GM18867 (cell line): Measurements from ENCODE around the gene C12orf42.
"Not testable (repeated sequence)": the region's sequence is repeated elsewhere in the genome, so short reads cannot be mapped to it uniquely, and the experiment has no call there.

Experiments
- ATAC-seq: cut with Tn5 transposase; IDR thresholded peaks from one replicate; pipeline ENCODE4 v1.9.1; 2021; ENCODE audit warnings: mild to moderate bottlenecking, moderate library complexity; ENCODE audit not compliant: unreplicated experiment

The C12orf42 gene

GRCh38 chr12:103425674-103426073 is 70.1 kb downstream of the C12orf42 start:
- not testable (repeated sequence) for ATAC-seq

GRCh38 chr12:103424849-103425586 is 70.8 kb downstream of the C12orf42 start:
- not testable (repeated sequence) for ATAC-seq

DNA sequence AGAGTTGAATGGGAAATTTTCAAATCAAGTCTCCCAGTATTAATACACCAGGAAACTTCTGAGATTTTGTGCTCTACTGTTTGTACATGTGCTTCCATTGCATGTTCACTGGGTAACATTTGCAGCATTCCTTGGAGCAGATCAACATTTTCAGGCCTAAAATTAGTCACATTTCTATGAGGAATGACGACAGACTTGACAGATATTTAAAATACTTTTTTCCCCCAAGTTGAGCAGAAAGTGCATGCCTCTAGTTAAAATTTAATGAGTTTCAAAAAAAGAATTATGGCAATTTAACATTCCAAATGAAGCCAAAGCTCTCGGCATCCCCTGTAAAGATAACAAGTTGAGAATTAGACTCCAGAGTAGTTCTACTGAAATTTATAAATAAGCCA is 72.3 kb downstream of the C12orf42 start:
- no peak for ATAC-seq

- ATAC-seq: no peak
Observed at GRCh38 chr12:103422746-103423515, 72.8 kb downstream of the C12orf42 start.

DNA sequence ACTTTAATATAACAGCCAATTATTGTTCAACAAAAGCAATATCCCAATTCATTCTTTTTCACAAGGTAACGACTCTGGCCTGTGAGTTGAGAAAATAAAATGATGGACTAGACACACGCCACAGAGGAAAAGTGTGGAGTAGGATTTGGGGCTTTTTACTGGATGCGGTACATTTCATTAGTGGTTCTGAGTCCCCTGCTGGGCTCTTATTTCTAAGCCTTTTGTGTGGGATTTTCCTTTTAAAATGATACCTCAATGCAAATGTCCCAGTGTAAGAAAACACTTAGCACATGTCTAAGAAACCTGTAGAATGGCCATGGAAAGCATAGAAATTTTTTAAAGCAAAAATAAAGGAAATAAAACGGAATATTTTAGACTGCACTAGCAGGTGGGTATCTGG is 73.4 kb downstream of the C12orf42 start:
- no peak for ATAC-seq

DNA sequence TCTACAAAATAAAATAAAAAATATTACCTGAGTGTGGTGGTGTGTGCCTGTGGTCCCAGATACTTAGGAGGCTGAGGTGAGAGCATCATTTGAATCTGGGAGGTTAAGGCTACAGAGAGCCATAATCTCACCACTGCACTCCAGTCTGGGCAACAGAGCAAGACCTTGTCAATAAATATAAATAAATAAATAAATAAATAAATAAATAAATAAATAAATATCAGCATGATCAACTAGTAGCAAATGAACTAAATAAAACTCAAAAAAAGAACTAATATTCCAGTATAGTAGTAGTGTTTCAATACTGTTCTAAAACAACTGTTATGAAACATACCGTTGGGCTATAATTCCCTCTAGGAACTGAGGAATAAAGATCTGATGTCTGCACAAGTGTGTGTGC is 74.4 kb downstream of the C12orf42 start:
- no peak for ATAC-seq

DNA sequence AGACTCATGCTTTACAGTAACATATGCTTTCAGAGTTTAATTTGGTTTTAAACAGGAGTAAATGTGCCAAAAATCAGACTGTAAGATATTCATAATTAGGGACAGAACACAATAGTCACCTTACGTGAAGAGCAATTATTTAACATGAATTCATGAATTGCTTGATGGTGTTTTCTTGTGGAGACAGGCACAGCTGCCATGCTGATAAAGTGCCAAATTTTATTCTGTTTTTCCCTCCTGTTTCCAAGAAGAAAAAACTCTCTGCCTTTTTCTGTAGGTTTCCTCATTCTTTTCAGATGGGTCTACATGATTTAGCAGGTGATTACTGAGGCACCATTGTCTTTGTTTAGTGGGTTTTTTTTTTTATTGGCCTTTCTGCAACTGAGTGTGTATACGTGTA is 80.1 kb downstream of the C12orf42 start:
- ATAC-seq: no peak

- no peak for ATAC-seq
Observed at GRCh38 chr12:103401421-103401820, 94.3 kb downstream of the C12orf42 start.

DNA sequence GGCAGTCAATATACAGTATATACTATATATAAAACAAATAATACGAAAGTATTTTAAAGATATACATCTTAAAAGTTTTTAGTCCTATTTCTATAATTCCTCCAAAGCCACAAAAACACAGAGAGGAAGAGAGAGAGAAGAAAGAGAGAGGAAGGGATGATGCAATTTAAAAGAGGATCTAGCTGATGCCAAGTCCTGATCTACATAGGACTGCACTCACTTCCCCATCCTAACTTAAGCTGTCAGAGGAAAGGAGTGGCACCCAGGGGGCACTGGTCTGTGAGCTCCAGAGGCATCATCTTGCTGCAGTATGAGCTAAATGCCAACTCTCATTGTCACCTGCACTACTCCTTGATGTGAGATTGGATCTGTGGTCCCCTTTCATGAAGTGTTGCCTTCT is 95.8 kb downstream of the C12orf42 start:
- ATAC-seq: no peak

DNA sequence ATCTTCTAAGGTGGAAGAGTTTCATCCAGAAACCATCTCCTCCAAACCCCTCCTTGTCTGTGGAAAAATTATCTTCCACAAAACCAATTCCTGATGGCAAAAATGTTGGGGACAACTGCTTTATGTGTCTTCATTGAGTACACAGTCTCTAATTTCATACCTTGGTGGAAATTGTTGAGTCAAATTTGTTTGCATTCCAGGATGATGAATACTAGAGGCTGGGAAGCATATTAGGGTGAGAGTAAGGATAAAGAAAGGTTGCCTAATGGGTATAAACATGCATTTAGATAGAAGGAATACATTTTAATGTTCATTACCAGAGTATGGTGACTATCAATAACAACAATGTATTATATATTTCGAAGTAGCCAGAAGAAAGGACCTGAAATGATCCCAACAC is 98.2 kb downstream of the C12orf42 start:
- ATAC-seq: no peak

- peak; percentile 98 for ATAC-seq
Observed at GRCh38 chr12:103392722-103393121, 103.0 kb downstream of the C12orf42 start.

GRCh38 chr12:103391103-103391502 is 104.7 kb downstream of the C12orf42 start:
- ATAC-seq: no peak

GRCh38 chr12:103387385-103387784 is 108.4 kb downstream of the C12orf42 start:
- ATAC-seq: no peak

DNA sequence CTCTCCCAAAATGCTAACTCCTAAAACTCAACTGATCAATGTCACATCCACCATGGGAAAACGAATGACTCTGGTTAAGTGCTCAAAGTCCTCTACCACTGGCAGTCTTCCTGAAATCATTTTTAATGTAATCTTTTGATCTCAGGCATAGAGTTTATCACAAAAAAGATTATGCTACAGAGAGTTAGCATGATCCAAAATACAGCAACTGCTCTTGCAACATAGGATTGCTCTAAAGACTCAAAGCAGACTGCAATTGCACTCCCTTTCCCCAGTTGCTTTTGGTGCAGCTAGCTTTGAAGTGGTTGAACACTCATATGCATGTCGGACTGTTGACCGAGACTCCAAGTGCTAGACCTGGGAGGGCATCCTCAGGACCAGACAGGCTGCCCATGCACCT is 109.3 kb downstream of the C12orf42 start:
- ATAC-seq: no peak

DNA sequence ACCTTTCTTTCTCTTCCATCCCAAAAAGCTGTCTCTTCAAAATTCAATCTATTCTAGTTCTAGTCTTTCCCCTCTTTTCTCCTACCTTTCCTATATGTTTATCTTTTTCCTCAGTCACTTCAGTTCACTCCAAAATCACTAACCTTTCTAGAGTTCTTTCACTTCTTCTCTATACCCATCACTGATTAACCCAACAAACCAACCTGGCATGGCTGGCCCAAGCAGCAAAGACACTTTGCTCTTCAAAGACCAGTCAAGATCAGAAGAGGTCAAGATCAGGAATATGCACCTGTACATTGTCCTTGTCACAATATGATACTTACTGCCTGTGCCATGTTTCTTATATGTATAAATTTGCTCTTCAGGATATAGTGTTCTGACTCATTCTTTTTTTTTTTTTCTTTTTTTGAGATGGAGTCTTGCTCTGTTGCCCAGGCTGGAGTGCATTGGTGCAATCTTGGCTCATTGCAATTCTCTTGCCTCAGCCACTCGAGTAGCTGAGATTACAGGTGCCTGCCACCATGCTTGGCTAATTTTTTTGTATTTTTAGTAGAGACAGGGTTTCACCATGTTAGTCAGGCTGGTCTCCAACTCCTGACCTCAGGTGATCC is 112.9 kb downstream of the C12orf42 start:
- ATAC-seq: no peak

GRCh38 chr12:103382119-103382518 is 113.6 kb downstream of the C12orf42 start:
- no peak for ATAC-seq

- no peak for ATAC-seq
Observed at GRCh38 chr12:103379670-103380069, 116.1 kb downstream of the C12orf42 start.

DNA sequence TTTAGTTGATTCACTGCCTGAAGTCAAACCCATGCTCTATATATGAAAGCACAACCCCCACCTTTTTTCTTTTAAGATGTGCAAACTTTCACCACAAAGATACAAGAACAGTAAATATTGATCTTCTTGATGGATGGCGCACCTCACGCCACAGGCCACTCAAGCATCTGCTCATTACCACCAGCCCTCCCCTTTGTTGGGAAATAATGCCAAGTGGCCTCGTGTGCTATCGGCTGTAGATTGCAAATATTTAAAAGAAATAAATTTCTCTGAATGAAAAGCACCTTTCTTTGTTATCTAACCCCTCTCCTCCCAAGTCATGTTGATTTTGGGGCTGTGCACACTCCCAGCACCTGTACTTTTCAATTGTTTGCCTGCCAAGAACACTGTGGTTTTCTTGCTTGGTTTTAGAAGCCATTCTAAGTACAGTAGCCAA is 122.7 kb downstream of the C12orf42 start:
- no peak for ATAC-seq

- peak; percentile 88 for ATAC-seq
Observed at GRCh38 chr12:103369929-103370328, 125.8 kb downstream of the C12orf42 start.

DNA sequence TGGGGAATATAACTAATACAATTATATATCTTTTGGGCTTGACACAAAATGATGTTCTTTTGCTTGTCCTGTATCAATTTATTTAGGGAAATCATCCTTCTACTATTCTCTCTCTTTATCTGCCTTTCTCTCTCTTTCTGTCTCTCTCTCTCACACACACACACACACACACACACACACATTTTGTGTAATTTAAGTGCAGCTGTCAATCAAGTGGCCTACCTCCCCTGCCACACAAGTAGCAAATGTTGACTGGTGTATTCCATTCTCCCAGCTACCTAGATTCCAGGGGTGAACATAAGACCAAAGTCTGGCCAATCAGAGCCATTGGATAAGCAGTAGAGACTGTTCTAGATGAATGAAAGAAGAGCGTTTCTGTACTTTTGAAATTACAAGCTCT is 127.6 kb downstream of the C12orf42 start:
- ATAC-seq: no peak

DNA sequence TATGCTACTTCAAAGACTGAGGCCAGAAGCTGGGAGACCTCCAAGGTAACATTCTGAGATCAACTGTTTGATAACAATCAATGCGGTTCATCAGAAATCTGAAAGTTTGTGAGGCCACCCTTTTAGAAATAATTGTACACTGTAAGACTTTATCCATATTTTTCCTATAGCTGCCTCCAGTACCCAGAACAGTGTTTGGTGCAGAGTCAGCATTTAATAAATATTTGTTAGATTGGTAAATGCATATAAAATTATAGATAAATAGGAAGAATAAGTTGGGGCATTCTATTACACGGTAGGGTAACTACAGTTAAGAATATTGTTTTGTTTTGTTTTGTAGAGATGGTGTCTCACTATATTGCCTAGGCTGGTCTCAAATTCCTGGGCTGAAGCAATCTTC is 141.4 kb downstream of the C12orf42 start:
- no peak for ATAC-seq

GRCh38 chr12:103353913-103354312 is 141.9 kb downstream of the C12orf42 start:
- ATAC-seq: no peak
